ENCODE results near the gene INTU.
"Not testable (repeated sequence)": the region's sequence is repeated elsewhere in the genome, so short reads cannot be mapped to it uniquely, and the experiment has no call there.

Gene INTU

GRCh38 chr4:127632420-127633403 is at the start of gene INTU:
TSS of gene INTU (plus strand) at chr4:127632957. CDS start at chr4:127633035, 78 bp downstream.
- in situ Hi-C loops (cut with HindIII; ENCODE audit: low sequenced_read_pairs), result no loop called here

GRCh38 chr4:127586496-127586895 is 46.3 kb upstream of the INTU start:
- in situ Hi-C loops (cut with HindIII; ENCODE audit: low sequenced_read_pairs), result not testable (repeated sequence)

DNA sequence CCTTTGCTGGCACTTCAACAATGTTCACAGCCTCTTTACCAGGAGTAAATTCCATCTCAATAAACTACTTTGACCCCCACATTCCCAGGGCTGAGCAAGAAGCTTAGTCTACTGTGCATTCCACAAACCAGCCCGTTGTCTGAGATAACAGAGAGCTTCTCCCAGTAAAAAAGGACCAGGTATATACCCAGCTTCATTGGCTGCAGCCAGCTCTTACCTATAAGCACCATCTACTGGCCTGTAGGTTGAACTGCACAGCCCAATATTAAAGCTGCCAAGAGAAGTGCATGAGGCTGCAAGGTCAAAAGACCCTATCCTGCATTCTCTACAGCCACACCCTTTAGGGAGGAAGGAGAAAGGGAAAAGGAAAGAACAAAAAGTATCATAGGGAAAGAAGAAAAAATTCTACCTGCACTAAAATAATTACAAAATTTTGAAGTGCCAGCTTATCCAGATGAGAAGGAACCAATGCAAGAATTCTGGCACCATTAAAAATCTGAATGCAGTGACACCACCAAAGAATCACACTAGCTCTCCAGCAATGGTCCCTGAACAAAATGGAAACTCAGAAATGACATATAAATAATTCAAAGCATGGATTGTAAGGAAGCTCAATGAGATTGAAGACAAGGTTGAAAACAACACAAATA is 45.7 kb upstream of the INTU start:
- in situ Hi-C loops (cut with HindIII; ENCODE audit: low sequenced_read_pairs), result no loop called here

DNA sequence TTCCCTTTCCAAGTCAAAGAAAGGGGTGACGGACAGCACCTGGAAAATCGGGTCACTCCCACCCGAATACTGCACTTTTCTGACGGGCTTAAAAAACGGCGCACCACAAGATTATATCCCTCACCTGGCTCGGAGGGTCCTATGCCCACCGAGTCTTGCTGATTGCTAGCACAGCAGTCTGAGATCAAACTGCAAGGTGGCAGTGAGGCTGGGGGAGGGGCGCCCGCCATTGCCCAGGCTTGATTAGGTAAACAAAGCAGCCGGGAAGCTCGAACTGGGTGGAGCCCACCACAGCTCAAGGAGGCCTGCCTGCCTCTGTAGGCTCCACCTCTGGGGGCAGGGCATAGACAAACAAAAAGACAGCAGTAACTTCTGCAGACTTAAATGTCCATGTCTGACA is 43.6 kb upstream of the INTU start:
- in situ Hi-C loops (cut with HindIII; ENCODE audit: low sequenced_read_pairs), result not testable (repeated sequence)

DNA sequence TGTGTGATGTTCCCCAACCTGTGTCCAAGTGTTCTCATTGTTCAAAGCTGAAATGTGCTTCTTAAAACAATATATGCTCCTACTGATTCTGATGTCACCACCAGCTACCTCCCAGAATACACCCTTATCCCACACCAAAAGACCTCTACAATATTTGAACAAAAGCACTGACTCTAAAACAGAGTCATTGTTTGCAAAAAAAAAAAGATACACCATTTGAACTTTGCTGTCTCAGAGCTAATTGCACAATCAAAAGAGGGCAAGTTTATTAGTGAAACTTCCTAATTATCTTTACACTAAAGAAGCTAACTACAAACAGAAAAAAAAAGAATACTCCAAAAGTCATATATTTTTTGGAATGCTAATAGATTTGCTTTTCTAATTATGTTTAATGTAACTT is 34.1 kb upstream of the INTU start:
- in situ Hi-C loops (cut with HindIII; ENCODE audit: low sequenced_read_pairs), result no loop called here

DNA sequence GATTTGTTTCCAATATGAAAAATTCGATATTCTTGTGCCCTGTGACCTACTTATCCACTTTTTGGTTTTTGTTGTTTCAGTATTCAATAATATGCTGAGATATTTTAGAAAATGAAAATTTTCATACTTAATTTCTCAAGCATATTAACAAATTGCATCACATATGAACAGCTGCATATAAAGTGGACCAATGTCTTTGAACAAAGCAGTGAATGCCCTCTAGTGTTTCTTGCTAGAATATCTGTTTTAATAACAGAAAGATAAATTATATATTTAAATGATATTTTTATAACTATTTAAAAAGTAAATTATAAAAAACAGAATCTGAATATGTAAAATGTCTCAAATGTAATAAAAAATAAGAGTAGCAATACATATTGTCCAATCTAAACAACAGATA is 31.7 kb upstream of the INTU start:
- in situ Hi-C loops (cut with HindIII; ENCODE audit: low sequenced_read_pairs), result no loop called here

DNA sequence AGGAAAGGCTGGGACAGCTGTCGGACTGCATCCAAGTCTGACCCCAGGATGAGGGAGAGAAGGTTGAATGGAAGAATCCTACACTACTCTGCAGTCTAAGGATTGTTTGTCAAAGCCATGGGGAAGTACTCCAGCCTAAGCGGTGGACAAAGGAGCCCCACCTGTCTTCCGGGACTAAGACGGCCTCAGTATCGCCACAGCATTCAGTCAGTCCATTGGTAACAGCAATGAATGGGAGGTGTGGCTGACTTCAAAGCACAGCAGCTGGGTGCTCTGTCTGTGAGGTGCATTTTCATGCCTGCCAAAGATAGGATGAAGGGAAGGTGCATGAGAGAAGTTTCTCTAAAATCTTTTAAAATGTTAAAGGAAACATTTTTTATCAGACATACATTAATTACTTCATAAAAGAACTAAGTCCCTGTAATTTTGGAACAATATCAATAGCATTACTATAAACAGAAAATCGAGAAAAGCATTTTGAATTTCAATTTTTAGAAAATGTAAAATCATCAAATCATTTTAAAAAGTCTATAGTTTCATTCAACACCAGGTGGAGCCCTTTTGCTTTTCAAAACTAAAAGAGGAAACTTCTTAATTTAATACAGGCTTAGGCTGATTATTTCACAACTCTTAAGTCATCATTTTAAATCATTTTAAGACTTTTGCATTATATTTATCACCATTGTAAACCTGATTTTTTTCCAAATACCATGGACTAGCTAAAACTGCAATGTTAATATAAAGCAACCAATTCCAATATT is 27.6 kb upstream of the INTU start:
- in situ Hi-C loops (cut with HindIII; ENCODE audit: low sequenced_read_pairs), result no loop called here

- in situ Hi-C loops (cut with HindIII; ENCODE audit: low sequenced_read_pairs), result no loop called here
Observed at GRCh38 chr4:127606823-127607222, 25.9 kb upstream of the INTU start.

DNA sequence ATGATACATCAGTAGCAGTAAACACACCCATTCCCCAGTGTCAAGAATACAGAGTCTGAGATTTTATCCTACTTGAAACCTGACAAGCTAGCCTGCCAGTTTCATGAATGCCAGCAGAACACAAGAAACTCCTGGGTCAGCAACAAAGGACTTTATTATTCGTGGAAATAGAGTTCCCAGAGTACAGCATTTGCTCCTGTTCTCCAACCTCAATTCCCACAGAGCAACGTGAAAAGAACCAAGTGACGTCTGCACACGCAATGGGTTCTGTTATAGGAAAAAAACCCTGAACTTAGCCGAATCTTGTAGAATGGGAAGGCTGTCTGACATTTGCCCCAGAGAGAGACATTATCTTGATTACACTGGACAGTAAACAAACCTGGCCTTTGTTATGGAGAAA is 23.3 kb upstream of the INTU start:
- in situ Hi-C loops (cut with HindIII; ENCODE audit: low sequenced_read_pairs), result no loop called here

DNA sequence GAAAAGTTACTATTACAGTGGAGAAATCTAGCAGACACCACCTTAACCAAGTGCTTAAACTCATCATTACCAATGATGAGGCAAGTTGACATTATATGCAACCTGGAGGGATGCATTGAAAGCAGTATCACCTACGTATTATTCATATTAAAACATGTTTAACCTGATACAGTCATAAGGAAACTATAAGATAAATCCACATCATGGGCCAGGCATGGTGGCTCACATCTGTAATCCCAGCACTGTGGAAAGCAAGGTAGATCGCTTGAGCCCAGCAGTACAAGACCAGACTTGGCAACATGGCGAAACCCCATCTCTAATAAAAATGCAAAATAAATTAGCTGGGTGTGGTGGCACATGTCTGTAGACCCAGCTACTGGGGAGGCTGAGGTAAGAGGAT is 22.3 kb upstream of the INTU start:
- in situ Hi-C loops (cut with HindIII; ENCODE audit: low sequenced_read_pairs), result no loop called here

GRCh38 chr4:127616898-127617297 is 15.9 kb upstream of the INTU start:
- in situ Hi-C loops (cut with HindIII; ENCODE audit: low sequenced_read_pairs), result no loop called here

DNA sequence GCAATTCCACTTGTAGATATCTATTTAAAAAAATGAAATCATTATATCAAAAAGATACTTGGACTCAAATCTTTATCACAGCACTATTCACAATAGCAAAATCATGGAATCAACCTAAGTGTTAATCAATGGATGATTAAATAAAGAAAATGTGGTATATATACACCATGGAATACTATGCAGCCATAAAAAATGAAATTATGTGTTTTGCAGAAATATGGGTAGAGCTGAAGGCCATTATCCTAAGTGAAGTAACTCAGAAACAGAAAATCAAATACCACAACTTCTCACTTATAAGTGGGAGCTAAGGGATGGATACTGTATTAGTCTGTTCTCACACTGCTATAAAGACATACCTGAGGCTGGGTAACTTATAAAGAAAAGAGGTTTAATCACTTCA is 14.3 kb upstream of the INTU start:
- in situ Hi-C loops (cut with HindIII; ENCODE audit: low sequenced_read_pairs), result no loop called here

GRCh38 chr4:127622621-127622920 is 10.2 kb upstream of the INTU start:
- in situ Hi-C loops (cut with HindIII; ENCODE audit: low sequenced_read_pairs), result no loop called here

- in situ Hi-C loops (cut with HindIII; ENCODE audit: low sequenced_read_pairs), result no loop called here
Observed at GRCh38 chr4:127622921-127623796, 9.6 kb upstream of the INTU start.

DNA sequence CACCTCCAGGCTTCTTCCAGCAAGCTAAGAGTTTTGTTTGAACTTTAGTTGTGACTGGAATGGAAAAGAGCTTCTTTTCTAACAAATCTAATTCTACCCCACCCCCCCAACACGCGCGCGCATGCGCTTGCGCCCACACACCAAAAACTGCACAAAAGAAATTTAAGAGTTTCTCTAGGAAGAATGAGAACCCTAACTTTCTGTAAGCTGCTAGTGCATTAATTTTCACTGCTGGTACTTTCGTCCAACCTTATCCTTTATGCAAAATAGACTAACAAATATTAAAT is 9.0 kb upstream of the INTU start:
- in situ Hi-C loops (cut with HindIII; ENCODE audit: low sequenced_read_pairs), result no loop called here

- in situ Hi-C loops (cut with HindIII; ENCODE audit: low sequenced_read_pairs), result no loop called here
Observed at GRCh38 chr4:127624173-127624572, 8.6 kb upstream of the INTU start.

DNA sequence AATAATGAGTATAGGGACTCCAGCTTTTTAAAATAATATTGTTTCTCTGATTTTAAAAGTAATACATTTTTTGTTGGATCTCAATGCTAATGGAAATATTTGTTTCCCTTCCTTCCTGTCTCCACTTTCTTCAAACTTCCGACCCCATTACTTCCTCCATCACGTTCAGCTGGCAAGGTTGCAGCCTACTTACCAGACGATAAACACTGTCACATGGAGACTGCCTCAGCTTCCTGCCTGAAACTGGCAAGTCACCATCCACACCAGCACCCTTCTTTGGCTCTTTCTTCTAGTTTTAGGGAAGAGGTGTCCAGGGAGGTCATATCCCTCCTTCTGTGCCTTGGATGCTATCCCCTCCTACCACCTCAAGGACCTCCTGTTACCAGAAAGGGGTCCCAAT is 3.4 kb upstream of the INTU start:
- in situ Hi-C loops (cut with HindIII; ENCODE audit: low sequenced_read_pairs), result no loop called here

DNA sequence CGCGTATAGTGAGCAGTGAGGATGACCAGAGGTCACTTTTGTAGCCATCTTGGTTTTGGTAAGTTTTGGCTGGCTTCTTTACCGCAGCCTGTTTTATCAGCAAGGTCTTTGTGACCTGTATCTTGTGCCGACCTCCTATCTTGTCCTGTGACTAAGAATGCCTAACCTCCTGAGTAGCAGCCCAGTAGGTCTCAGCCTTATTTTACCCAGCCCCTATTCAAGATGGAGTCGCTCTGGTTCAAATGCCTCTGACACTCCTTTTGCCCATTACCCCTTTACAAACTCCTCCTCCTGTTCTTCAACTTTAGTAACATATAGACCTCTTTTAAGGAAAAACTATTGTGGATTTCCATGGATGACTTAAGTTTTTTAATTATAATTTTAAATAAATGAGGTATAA is 2.6 kb upstream of the INTU start:
- in situ Hi-C loops (cut with HindIII; ENCODE audit: low sequenced_read_pairs), result no loop called here

DNA sequence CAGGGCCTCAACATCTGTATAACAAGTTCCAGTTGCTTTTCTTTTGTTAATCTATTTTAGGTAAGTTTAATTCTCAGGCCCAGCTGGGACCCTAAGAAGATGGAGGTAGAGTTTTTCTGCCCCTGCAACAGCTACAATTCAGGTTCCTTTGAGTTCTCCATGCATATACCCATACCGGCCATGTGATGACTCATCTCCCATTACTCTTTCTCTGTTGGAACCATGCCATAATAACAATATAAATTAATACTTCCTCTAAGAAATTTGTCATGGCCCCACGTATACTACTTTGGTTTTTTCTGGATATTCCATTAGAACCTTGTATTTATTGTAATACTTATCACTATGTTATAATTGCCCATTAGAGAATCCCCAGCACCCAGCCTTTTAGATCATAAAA is 1.3 kb upstream of the INTU start:
- in situ Hi-C loops (cut with HindIII; ENCODE audit: low sequenced_read_pairs), result no loop called here

DNA sequence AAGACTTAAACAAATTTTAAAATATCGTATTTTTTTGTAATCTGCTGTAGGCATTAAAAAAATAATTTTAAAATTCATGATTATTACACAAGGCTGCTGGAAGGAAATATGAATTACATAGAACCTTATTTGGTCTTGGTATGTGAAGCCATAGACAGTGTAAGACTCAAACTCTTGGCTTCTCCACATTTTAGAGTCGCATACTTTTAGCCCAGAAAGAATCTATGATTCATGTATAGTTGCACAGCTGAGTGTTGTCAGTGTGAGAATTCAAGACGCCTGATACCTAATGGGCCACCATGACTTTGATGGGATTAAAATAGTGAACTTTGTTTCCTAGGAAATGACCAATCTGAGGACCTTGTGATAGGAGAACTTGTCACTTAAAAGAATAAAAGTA is 1.4 kb downstream of the INTU start:
- in situ Hi-C loops (cut with HindIII; ENCODE audit: low sequenced_read_pairs), result no loop called here

GRCh38 chr4:127641524-127641923 is 8.8 kb downstream of the INTU start:
- in situ Hi-C loops (cut with HindIII; ENCODE audit: low sequenced_read_pairs), result no loop called here

Data from DLD1 (cell line).